Rectal smooth muscle tissue (tissue), 1 donor: Measurements from ENCODE around the gene LMAN2L.
A peak's percentile ranks its signal among the peaks of the same experiment; 100 is the strongest.

Experiments used
- H3K27ac ChIP-seq: one replicate; pipeline ENCODE4 v1.7.0; 2013; ENCODE audit warnings: low read depth, low read length, inconsistent platforms
- H3K27me3 ChIP-seq: one replicate; pipeline ENCODE4 v1.7.0; 2013; ENCODE audit warnings: low read length; ENCODE audit not compliant: control insufficient read depth, insufficient read depth
- H3K36me3 ChIP-seq: one replicate; pipeline ENCODE4 v1.7.0; 2013; ENCODE audit warnings: low read length; ENCODE audit not compliant: control insufficient read depth, insufficient read depth
- H3K4me1 ChIP-seq: one replicate; pipeline ENCODE4 v1.7.0; 2013; ENCODE audit warnings: low read length; ENCODE audit not compliant: control insufficient read depth, insufficient read depth
- H3K4me3 ChIP-seq: one replicate; pipeline ENCODE4 v1.7.0; 2013; ENCODE audit warnings: low read length
- H3K9ac ChIP-seq: one replicate; pipeline ENCODE4 v1.7.0; 2013; ENCODE audit warnings: low read length

Gene LMAN2L

DNA sequence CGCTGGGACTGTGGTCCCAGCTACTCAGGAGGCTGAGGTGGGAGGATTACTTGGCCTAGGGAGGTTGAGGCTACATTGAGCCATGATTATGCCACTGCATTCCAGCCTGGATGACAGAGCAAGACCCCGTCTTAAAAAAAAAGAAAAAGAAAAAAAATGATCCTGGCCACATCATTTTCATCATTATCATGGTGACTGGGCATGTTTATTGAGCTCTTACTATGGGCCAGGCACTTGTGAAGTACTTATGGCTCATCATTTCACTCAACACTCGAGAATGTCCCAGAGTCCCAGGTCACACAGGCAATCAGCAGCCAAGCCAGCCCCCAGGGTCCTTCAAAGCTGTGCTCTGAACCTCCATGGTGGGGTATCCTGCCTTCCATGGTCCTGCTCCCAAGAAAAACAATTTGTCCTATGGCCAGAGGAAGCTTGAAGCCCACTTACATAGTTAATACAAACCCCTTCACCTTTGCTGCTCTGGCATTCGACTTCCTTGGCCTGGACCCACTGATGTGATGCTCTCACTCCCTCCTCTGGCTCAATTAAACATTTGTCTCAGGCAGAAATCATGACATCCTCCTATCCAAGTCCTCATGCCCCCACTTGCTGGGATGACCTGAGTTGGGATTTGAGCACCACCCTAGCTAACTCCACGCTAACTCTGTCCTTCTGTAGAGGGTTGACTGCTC is 17.1 kb upstream of the LMAN2L start:
- Histone ChIP-seq H3K4me1 (peaks cover 5% of the 10 kb centered on the region), H3K27me3 (no peaks in the 10 kb centered on the region), H3K36me3 (no peaks in the 10 kb centered on the region), H3K27ac (no peak overlapping the region), H3K4me3 (no peak overlapping the region), H3K9ac (no peak overlapping the region)

DNA sequence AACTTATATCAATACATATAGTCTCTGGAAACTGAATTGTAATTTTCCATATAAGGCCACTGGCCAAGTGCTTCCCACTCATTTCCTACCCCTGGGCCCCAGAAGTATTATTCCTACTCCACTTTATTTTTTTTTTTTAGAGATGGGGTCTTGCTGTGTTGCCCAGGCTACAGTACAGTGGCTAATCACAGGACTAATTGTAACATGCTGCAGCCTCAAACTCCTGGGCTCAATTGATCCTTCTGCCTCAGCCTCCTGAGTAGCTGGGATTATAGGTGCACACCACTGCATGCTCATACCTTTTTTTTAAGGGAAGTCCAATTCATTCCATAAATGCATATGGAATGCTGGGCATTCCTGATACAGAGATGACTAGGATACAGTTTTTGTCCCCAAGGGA is 14.5 kb upstream of the LMAN2L start:
- Histone ChIP-seq H3K4me1 (no peaks in the 10 kb centered on the region), H3K27ac (no peak overlapping the region), H3K4me3 (no peak overlapping the region), H3K27me3 (no peaks in the 10 kb centered on the region), H3K9ac (no peak overlapping the region), H3K36me3 (no peaks in the 10 kb centered on the region)

DNA sequence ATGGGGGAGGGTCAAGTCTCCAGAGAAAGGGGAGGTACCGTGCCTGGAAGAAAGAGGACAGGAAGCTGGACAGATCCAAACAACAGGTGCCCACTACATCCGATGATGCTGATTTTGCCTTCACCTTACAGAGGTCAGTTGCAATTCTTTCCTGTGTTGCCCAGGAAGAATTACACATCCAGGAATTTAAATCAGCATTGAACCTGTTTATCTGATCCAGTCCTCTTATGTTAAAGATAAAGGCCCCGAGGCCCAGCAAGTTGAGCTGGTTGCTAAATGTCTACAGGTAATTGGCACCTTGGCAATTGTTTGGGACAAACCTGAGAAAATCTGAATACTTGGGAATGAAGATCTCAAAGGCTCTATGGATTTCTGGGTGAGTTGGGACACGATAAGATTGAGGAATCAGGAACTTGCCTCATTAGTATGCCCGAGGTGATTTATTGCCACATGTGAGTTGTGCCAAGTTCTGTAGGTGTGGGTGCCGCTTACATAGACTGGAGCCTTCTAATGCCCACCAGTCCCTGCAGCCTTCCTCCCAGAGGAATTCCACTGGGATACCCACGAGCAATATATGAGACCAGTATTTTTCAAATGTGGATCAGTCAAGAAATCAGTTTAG is 13.9 kb upstream of the LMAN2L start:
- no peaks in the 10 kb centered on the region for H3K27me3 ChIP-seq
- no peak overlapping the region for H3K4me3 ChIP-seq
- H3K9ac ChIP-seq: no peak overlapping the region
- H3K27ac ChIP-seq: no peak overlapping the region
- no peaks in the 10 kb centered on the region for H3K4me1 ChIP-seq
- no peaks in the 10 kb centered on the region for H3K36me3 ChIP-seq

DNA sequence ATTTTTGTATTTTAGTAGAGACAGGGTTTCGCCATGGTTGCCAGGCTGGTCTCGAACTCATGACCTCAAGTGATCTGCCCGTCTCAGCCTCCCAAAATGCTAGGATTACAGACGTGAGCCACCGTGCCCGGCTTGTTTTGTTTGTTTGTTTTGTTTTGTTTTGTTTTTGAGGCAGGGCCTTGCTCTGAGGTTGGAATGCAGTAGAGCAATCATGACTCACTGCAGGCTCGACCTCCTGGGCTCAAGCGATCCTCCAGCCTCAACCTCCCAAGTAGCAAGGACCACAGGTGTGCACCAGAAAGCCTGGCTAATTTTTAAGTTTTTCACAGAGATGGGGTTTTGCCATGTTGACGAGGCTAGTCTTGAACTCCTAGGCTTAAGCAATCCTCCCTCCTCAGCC is 11.9 kb upstream of the LMAN2L start:
- Histone ChIP-seq H3K9ac (no peak overlapping the region), H3K27ac (no peak overlapping the region), H3K36me3 (no peaks in the 10 kb centered on the region), H3K4me3 (no peak overlapping the region), H3K4me1 (no peaks in the 10 kb centered on the region), H3K27me3 (no peaks in the 10 kb centered on the region)

DNA sequence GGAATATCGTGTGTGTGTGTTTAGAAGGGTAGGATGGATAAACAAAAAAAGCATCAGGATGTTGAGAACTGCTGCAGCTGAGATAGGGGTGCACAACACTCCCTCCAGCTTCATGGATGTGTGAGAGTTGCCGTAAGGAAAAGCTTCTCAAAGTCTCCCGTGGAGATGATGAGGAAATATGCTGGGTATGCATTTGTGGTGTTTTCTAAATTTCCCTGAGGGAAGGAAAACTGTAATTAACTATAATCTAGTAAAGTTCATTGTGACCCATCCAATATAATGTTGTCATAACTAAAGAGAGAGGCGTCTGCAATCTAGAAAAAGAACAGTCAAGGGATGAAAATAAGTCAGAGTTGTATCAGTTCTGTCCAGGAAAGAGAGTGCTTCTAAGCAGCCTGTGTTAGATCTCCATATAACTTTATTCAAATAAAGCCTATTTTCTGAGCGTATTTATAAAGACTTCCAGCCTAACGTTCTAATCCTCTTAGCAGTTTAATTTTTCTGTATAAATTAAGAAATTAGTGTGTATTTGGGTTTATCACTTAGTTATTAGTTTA is 7.3 kb upstream of the LMAN2L start:
- no peaks in the 10 kb centered on the region for H3K4me1 ChIP-seq
- no peaks in the 10 kb centered on the region for H3K27me3 ChIP-seq
- H3K4me3 ChIP-seq: no peak overlapping the region
- no peaks in the 10 kb centered on the region for H3K36me3 ChIP-seq
- no peak overlapping the region for H3K27ac ChIP-seq
- no peak overlapping the region for H3K9ac ChIP-seq

DNA sequence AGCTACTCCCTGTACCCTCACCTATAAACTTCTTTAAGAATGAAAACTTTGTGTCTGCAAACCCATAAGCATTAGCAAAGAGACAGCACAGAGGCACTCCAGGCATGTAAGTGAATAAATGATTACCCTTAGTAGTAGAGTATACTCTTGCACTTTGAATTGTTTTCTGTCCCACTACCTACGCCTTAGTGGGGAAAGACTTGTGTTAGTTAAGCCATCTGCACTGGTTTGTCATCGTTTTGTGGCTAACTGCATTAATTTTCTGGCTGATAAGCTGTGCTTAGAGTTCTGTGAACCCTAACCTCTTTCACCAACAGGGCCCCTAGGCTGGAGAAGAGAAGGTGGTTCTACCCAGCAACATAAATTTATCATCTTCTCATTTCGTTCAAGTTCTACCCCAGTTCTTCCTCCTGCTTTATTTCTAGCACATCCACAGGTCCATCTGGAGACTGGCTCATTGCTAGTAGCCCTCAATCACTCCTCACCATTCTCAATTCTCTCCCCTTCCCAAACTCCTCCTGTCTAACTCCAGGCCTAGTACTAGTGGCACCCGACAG is 710 bp downstream of the LMAN2L start:
- H3K27me3 ChIP-seq: no peaks in the 10 kb centered on the region
- peak overlapping the region; percentile 64 for H3K4me3 ChIP-seq
- H3K36me3 ChIP-seq: peaks cover 3% of the 10 kb centered on the region
- H3K4me1 ChIP-seq: peaks cover 9% of the 10 kb centered on the region
- peak overlapping the region; percentile 34 for H3K27ac ChIP-seq
- H3K9ac ChIP-seq: peak overlapping the region; percentile 61

DNA sequence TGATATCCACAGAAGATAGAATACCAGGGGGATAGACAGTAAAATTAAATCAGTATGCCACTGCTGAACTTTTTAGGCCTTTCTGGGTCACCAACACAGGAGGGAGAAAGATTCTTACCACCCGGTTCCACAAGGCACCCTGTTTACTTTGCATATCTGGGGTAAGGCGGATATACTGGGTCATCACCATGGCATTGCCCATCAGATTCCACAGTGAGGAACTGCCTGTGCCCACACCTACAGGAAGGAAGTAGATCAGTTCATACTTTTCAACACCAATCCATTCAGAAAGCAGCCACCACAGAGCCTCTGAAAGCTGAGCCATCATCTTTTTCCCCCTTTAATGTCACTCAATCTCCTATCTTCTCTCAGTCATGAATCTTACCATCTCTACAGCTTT is 2.0 kb downstream of the LMAN2L start:
- H3K9ac ChIP-seq: no peak overlapping the region
- H3K27ac ChIP-seq: no peak overlapping the region
- peaks cover 13% of the 10 kb centered on the region for H3K36me3 ChIP-seq
- no peaks in the 10 kb centered on the region for H3K27me3 ChIP-seq
- no peak overlapping the region for H3K4me3 ChIP-seq
- H3K4me1 ChIP-seq: peaks cover 9% of the 10 kb centered on the region

DNA sequence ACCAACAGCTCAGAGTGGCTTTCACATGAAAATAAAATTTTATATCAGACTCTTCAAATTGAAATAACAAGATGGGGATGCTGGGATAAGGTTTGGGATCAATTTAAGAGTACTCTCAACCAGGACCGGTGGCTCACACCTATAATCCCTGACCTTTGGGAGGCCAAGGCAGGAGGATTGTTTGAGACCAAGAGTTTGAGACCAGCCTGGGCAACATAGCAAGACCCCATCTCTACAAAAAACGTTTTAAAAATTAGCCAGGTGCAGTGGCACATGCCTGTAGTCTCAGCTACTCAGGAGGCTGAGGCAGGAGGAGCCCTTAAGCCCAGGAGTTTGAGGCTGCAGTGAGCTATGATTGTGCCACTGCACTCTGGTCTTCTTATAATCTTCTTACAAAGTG is 2.6 kb downstream of the LMAN2L start:
- Histone ChIP-seq H3K36me3 (peaks cover 13% of the 10 kb centered on the region), H3K4me1 (peaks cover 9% of the 10 kb centered on the region), H3K4me3 (no peak overlapping the region), H3K9ac (no peak overlapping the region), H3K27ac (no peak overlapping the region), H3K27me3 (no peaks in the 10 kb centered on the region)

DNA sequence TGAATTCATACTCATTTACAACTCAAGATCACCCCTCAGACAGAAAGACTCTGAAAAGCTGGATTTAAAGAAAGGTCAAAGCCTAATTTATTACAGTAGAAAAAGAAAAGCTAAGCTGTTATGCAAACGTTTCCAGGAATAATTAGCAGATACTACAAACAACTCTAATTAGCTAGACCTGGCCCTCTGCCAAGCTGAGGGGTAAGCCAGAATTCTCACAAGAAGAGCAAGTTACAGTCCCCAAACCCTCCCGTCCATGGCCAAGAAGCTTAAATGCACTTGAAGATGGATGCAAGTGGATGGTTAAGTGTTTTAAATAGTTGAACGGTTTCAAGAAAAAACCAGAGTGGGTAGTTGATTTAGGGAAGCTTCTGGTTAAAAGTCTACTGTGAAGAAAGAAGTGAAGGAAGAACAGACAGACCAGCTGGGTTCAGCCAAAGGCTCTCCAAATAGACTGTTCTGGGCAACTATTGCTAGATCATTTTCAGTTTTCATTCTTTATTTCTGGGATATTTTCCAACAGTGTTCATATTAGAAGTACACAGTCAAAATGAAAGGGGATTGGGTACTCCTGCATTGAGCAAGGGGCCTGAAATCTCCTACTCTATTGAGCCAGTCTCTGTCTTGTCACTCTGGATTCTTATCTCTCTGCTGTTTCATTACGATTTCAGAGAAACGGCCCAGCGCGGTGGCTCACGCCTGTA is 4.8 kb downstream of the LMAN2L start:
- H3K36me3 ChIP-seq: peaks cover 18% of the 10 kb centered on the region
- H3K4me3 ChIP-seq: no peak overlapping the region
- H3K27ac ChIP-seq: no peak overlapping the region
- peaks cover 9% of the 10 kb centered on the region for H3K4me1 ChIP-seq
- H3K27me3 ChIP-seq: no peaks in the 10 kb centered on the region
- no peak overlapping the region for H3K9ac ChIP-seq

DNA sequence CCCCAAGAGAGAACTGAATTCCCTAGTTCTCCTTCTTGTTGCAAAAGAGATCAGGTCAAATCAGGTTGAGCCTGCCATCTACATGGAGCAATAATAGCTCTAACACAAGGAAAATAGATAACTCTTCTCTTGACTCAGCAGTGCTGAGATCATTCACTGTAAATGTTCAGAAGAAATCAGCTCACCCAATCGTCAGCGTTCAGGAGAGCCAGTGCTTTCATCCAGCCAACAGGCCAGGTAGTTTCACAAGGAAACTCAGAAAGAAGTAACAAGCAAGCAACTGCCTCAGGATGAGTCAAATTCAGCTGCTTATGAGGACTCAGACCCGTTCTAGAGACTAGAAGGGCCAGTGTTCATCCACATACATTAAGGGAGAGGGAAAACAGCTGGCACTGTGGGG is 5.9 kb downstream of the LMAN2L start:
- no peak overlapping the region for H3K27ac ChIP-seq
- peaks cover 6% of the 10 kb centered on the region for H3K4me1 ChIP-seq
- H3K36me3 ChIP-seq: peaks cover 18% of the 10 kb centered on the region
- H3K9ac ChIP-seq: no peak overlapping the region
- H3K27me3 ChIP-seq: no peaks in the 10 kb centered on the region
- no peak overlapping the region for H3K4me3 ChIP-seq

DNA sequence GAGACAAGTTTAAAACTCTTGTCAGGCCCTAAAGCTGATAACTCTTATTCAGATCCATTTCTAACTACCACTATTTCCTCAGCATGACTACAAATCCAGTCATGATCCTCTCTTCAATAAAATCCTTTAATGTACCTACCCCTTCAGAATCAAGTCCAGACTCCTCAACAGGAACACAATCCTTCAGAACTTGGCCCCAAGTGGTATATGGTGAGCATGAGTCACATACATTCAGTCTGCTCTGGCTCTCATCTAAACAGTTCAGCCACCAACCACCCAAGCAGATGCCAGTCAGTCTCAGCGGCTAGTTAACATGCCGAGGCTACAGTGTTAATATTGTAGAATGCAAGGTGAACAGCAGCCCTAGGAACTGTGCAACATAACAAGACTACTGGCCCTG is 9.7 kb downstream of the LMAN2L start:
- H3K36me3 ChIP-seq: peaks cover 16% of the 10 kb centered on the region
- H3K27ac ChIP-seq: no peak overlapping the region
- H3K4me1 ChIP-seq: no peaks in the 10 kb centered on the region
- H3K9ac ChIP-seq: no peak overlapping the region
- no peak overlapping the region for H3K4me3 ChIP-seq
- H3K27me3 ChIP-seq: no peaks in the 10 kb centered on the region

DNA sequence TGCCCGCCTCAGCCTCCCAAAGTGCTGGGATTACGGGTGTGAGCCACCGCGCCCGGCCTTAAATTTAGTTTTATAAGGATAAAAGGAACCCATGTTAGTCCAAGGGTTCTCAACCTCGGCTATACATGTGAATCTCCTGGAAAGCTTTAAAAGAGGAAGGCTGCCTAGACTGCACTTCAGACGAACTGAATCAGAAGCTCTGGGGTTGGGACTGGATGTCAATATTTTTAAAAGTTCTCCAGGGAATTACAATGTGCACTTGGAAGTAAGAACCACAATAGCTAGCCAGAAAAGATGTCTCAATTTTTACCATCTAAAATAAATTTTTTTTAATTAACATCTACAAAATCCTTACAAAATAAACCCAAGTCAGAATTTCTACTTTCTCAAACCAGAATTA is 10.1 kb downstream of the LMAN2L start:
- H3K27ac ChIP-seq: no peak overlapping the region
- H3K36me3 ChIP-seq: peaks cover 16% of the 10 kb centered on the region
- H3K27me3 ChIP-seq: no peaks in the 10 kb centered on the region
- H3K4me1 ChIP-seq: no peaks in the 10 kb centered on the region
- H3K4me3 ChIP-seq: no peak overlapping the region
- no peak overlapping the region for H3K9ac ChIP-seq
